Measurements from ENCODE around the gene PXDN.

DNA sequence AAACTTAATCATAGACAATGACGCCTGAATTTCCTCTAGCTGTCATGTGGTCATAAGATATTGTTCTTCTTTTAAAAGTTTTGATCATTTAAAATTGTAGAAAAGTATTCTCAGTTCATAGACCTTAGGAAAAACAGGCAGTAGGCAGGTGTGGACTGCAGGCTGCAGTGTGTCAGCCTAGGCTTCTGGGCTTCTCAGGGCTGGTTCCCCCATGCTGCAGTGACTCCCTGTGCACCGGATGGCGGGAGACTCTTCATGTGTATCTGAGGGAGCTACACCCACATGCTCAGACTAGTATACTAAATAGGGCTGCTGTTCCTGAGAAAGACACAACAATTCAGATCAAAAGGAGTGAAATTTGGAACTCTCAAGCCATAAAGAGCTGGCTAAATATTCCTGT lies 72.4 kb downstream of the PXDN start:
- TF ChIP-seq CTCF (IDR thresholded peaks at IDR 0.05; ENCODE audit: low read length) = no peak
- no peak for TF ChIP-seq EZH2 (optimal IDR thresholded peaks at IDR 0.05; ENCODE audit: low read depth, low read length)
- no peak for TF ChIP-seq EZH2phosphoT487 (IDR thresholded peaks at IDR 0.05; ENCODE audit: low read length)

Measured in MM.1S (cell line).